ENCODE measurements around the gene ARHGAP32.
"Not testable (repeated sequence)": the region's sequence is repeated elsewhere in the genome, so short reads cannot be mapped to it uniquely, and the experiment has no call there.

Gene ARHGAP32

DNA sequence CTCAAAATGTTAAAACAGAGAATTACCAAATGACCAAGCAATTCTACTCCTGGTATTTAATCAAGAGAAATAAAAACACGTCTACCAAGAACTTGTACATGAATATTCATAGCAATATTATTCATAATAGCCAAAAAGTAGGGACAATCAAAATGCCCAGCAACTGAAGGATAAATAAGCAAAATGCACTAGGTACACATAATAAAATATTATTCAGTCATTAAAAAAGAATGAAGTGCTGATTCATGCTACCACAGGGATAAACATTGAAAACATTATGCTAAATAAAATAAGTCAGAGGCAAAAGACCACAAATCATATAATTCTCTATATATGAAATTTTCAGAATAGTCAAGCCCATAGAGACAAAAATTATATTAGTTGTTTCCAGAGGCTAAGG is 24.8 kb downstream of the ARHGAP32 start:
- Histone ChIP-seq H4K12ac (ENCODE audit: low read depth, low read length) (no peak overlapping the region), H3K4me1 (ENCODE audit: control insufficient read depth in 1 of 2, insufficient read depth in 2 of 2, low read length in 2 of 2) (no peaks in the 10 kb centered on the region), H3K27me3 (ENCODE audit: insufficient read depth, low read length) (no peaks in the 10 kb centered on the region), H3K23ac (ENCODE audit: low read length) (no peak overlapping the region), H3K79me2 (ENCODE audit: control insufficient read depth, insufficient read depth, low read length, poor library complexity) (no peaks in the 10 kb centered on the region), H2AK5ac (ENCODE audit: low read length) (no peak overlapping the region), H2BK120ac (ENCODE audit: insufficient read depth, low read length, poor library complexity) (no peak overlapping the region), H3K36me3 (ENCODE audit: control insufficient read depth in 1 of 2, insufficient read depth in 2 of 2, low read length in 2 of 2) (no peaks in the 10 kb centered on the region), H3K18ac (ENCODE audit: low read length) (no peak overlapping the region), H3K14ac (ENCODE audit: low read length) (no peak overlapping the region), H3K4me2 (ENCODE audit: low read length) (no peak overlapping the region), H3K9ac (ENCODE audit: low read length) (no peak overlapping the region), H3K79me1 (ENCODE audit: low read length) (no peaks in the 10 kb centered on the region), H4K8ac (ENCODE audit: low read depth, low read length) (no peak overlapping the region), H3K9me3 (ENCODE audit: insufficient read depth, low read depth, low read length) (no peaks in the 10 kb centered on the region), H2BK5ac (ENCODE audit: low read depth, low read length, poor library complexity) (no peak overlapping the region), H2AFZ (ENCODE audit: insufficient read depth, low read length, poor library complexity) (no peak overlapping the region), H3K4me3 (ENCODE audit: low read depth, low read length) (no peak overlapping the region), H2BK12ac (ENCODE audit: low read length) (no peak overlapping the region), H3K4ac (ENCODE audit: low read depth, low read length) (no peak overlapping the region), H3K27ac (ENCODE audit: low read depth, low read length) (no peak overlapping the region), H4K91ac (ENCODE audit: low read depth, low read length) (no peak overlapping the region)
- DNase-seq: no peak
- no CpG with 5 or more reads among the region's 1 CpG for WGBS (ENCODE audit: extremely low coverage, insufficient coverage, insufficient read length)

DNA sequence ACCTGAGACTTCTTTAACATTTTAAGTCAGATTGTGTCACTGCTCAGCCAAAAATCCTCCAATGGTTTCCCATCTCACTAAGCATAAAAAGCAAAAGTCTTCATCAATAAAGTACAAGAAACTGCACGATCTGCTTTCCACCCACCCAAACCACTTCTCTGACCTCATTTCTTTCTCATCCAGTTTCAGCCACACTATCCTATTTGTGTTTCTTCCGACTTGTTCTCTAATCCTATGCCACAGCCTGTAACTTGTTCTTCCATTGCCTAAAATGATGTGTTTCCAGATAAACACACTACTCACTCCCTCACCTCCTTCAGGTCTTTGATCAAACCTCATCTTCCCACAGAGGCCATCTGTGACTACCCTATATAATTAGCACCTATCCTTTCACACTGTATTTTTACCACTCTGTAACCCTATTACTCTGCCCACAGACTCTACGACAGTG is 28.4 kb downstream of the ARHGAP32 start:
- H3K23ac ChIP-seq (ENCODE audit: low read length): no peak overlapping the region
- H3K4me3 ChIP-seq (ENCODE audit: low read depth, low read length): no peak overlapping the region
- no peaks in the 10 kb centered on the region for H3K9me3 ChIP-seq (ENCODE audit: insufficient read depth, low read depth, low read length)
- no peak for DNase-seq
- H3K79me2 ChIP-seq (ENCODE audit: control insufficient read depth, insufficient read depth, low read length, poor library complexity): no peaks in the 10 kb centered on the region
- no peaks in the 10 kb centered on the region for H3K36me3 ChIP-seq (ENCODE audit: control insufficient read depth in 1 of 2, insufficient read depth in 2 of 2, low read length in 2 of 2)
- no peak overlapping the region for H2BK5ac ChIP-seq (ENCODE audit: low read depth, low read length, poor library complexity)
- H2AFZ ChIP-seq (ENCODE audit: insufficient read depth, low read length, poor library complexity): no peak overlapping the region
- H3K4ac ChIP-seq (ENCODE audit: low read depth, low read length): no peak overlapping the region
- no peak overlapping the region for H3K27ac ChIP-seq (ENCODE audit: low read depth, low read length)
- H3K4me1 ChIP-seq (ENCODE audit: control insufficient read depth in 1 of 2, insufficient read depth in 2 of 2, low read length in 2 of 2): no peaks in the 10 kb centered on the region
- H3K14ac ChIP-seq (ENCODE audit: low read length): no peak overlapping the region
- no peak overlapping the region for H3K9ac ChIP-seq (ENCODE audit: low read length)
- no peak overlapping the region for H3K4me2 ChIP-seq (ENCODE audit: low read length)
- H4K8ac ChIP-seq (ENCODE audit: low read depth, low read length): no peak overlapping the region
- H2BK120ac ChIP-seq (ENCODE audit: insufficient read depth, low read length, poor library complexity): no peak overlapping the region
- no peak overlapping the region for H2BK12ac ChIP-seq (ENCODE audit: low read length)
- no peak overlapping the region for H3K18ac ChIP-seq (ENCODE audit: low read length)
- H4K91ac ChIP-seq (ENCODE audit: low read depth, low read length): no peak overlapping the region
- no peaks in the 10 kb centered on the region for H3K27me3 ChIP-seq (ENCODE audit: insufficient read depth, low read length)
- no peak overlapping the region for H2AK5ac ChIP-seq (ENCODE audit: low read length)
- H4K12ac ChIP-seq (ENCODE audit: low read depth, low read length): no peak overlapping the region
- WGBS (ENCODE audit: extremely low coverage, insufficient coverage, insufficient read length): no CpG with 5 or more reads among the region's 3 CpGs
- no peaks in the 10 kb centered on the region for H3K79me1 ChIP-seq (ENCODE audit: low read length)

DNA sequence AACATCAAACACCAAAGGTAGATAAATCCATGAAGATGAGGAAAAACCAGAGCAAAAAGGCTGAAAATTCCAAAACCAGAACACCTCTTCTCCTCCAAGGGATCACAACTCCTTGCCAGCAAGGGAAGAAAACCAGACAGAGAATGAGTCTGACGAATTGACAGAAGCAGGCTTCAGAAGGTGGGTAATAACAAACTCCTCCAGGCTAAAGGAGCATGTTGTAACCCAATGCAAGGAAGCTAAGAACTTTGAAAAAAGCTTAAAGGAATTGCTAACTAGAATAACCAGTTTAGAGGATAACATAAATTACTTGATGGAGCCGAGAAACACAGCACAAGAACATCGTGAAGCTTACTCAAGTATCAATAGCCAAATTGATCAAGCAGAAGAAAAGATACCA is 35.0 kb downstream of the ARHGAP32 start:
- peak overlapping the region; percentile 61 for H3K4me2 ChIP-seq (ENCODE audit: low read length)
- not testable (repeated sequence) for H2AK5ac ChIP-seq (ENCODE audit: low read length); H4K8ac ChIP-seq (ENCODE audit: low read depth, low read length); H3K79me2 ChIP-seq (ENCODE audit: control insufficient read depth, insufficient read depth, low read length, poor library complexity); H3K14ac ChIP-seq (ENCODE audit: low read length); H2BK12ac ChIP-seq (ENCODE audit: low read length); H2BK5ac ChIP-seq (ENCODE audit: low read depth, low read length, poor library complexity); H3K79me1 ChIP-seq (ENCODE audit: low read length); H4K91ac ChIP-seq (ENCODE audit: low read depth, low read length); H3K23ac ChIP-seq (ENCODE audit: low read length); H3K9ac ChIP-seq (ENCODE audit: low read length); H4K12ac ChIP-seq (ENCODE audit: low read depth, low read length); H2AFZ ChIP-seq (ENCODE audit: insufficient read depth, low read length, poor library complexity); H3K9me3 ChIP-seq (ENCODE audit: insufficient read depth, low read depth, low read length); H3K18ac ChIP-seq (ENCODE audit: low read length); H3K4ac ChIP-seq (ENCODE audit: low read depth, low read length); H3K36me3 ChIP-seq (ENCODE audit: control insufficient read depth in 1 of 2, insufficient read depth in 2 of 2, low read length in 2 of 2); H2BK120ac ChIP-seq (ENCODE audit: insufficient read depth, low read length, poor library complexity); H3K4me3 ChIP-seq (ENCODE audit: low read depth, low read length); H3K27me3 ChIP-seq (ENCODE audit: insufficient read depth, low read length)
- DNase-seq: peak; percentile 31 to 75
- peak overlapping the region; percentile 98 for H3K27ac ChIP-seq (ENCODE audit: low read depth, low read length)
- WGBS (ENCODE audit: extremely low coverage, insufficient coverage, insufficient read length): no CpG with 5 or more reads among the region's 3 CpGs
- peaks cover 9 to 12% of the 10 kb centered on the region in 2 experiments for H3K4me1 ChIP-seq (ENCODE audit: control insufficient read depth in 1 of 2, insufficient read depth in 2 of 2, low read length in 2 of 2)

DNA sequence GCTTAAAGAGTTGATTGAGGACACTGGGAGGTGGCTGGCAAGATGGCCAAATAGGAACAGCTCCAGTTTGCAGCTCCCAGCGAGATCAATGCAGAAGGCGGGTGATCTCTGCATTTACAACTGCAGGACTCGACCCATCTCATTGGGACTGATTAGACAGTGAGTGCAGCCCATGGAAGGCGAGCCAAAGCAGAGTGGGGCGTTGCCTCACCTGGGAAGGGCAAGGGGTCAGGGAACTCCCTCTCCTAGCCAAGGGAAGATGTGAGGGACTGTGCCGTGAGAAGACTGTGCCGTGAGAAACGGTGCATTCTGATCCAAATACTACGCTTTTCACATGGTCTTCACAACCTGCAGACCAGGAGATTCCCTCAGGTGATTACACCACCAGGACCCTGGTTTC is 36.4 kb downstream of the ARHGAP32 start:
- Histone ChIP-seq H3K9ac (ENCODE audit: low read length) (no peak overlapping the region), H2AK5ac (ENCODE audit: low read length) (no peak overlapping the region), H2AFZ (ENCODE audit: insufficient read depth, low read length, poor library complexity) (no peak overlapping the region), H3K79me2 (ENCODE audit: control insufficient read depth, insufficient read depth, low read length, poor library complexity) (peaks cover 5% of the 10 kb centered on the region), H3K4me3 (ENCODE audit: low read depth, low read length) (no peak overlapping the region), H3K4me2 (ENCODE audit: low read length) (no peak overlapping the region), H4K12ac (ENCODE audit: low read depth, low read length) (no peak overlapping the region), H4K8ac (ENCODE audit: low read depth, low read length) (no peak overlapping the region), H3K14ac (ENCODE audit: low read length) (peak overlapping the region; percentile 0), H3K23ac (ENCODE audit: low read length) (no peak overlapping the region), H3K27ac (ENCODE audit: low read depth, low read length) (peak overlapping the region; percentile 98), H3K27me3 (ENCODE audit: insufficient read depth, low read length) (no peaks in the 10 kb centered on the region), H3K9me3 (ENCODE audit: insufficient read depth, low read depth, low read length) (no peaks in the 10 kb centered on the region), H2BK120ac (ENCODE audit: insufficient read depth, low read length, poor library complexity) (no peak overlapping the region), H3K18ac (ENCODE audit: low read length) (peak overlapping the region; percentile 9), H2BK12ac (ENCODE audit: low read length) (peak overlapping the region; percentile 4), H3K79me1 (ENCODE audit: low read length) (peaks cover 9% of the 10 kb centered on the region), H3K4ac (ENCODE audit: low read depth, low read length) (no peak overlapping the region), H3K4me1 (ENCODE audit: control insufficient read depth in 1 of 2, insufficient read depth in 2 of 2, low read length in 2 of 2) (peaks cover 9 to 12% of the 10 kb centered on the region in 2 experiments), H4K91ac (ENCODE audit: low read depth, low read length) (peak overlapping the region; percentile 1), H3K36me3 (ENCODE audit: control insufficient read depth in 1 of 2, insufficient read depth in 2 of 2, low read length in 2 of 2) (no peaks in the 10 kb centered on the region), H2BK5ac (ENCODE audit: low read depth, low read length, poor library complexity) (no peak overlapping the region)
- no peak for DNase-seq
- no CpG with 5 or more reads among the region's 9 CpGs for WGBS (ENCODE audit: extremely low coverage, insufficient coverage, insufficient read length)
